T-helper 17 cell (primary cell): ENCODE measurements around the gene ATP6V1B1. TPM values are rescaled to one million over a fixed set of nuclear protein-coding genes. Genes with fewer than 3 reads are reported as not detected.
A peak's percentile ranks its signal among the peaks of the same experiment; 100 is the strongest.

Experiments used
- ATAC-seq: fragments of 150-1000 bp; cut with Tn5 transposase; 2 replicates; pipeline ENCODE4 v1.10.0; 2021; ENCODE audit warnings: mild to moderate bottlenecking, moderate library complexity
- DNase-seq, 3 donors: peaks; one replicate each; pipeline versions ENCODE4 v3.0.0 to v3.0.0-alpha.2; 2020 to 2021
- H3K9me3 ChIP-seq: one replicate; pipeline ENCODE4 v1.7.0; 2013; ENCODE audit warnings: low read length, mild to moderate bottlenecking; ENCODE audit not compliant: control insufficient read depth, poor library complexity, severe bottlenecking
- H3K27ac Mint-ChIP-seq: one replicate; pipeline ENCODE4 v1.8.0; 2022; ENCODE audit warnings: mild to moderate bottlenecking, moderate library complexity, mixed read lengths
- H3K27me3 Mint-ChIP-seq: one replicate; pipeline ENCODE4 v1.8.0; 2022; ENCODE audit warnings: mixed read lengths
- H3K36me3 Mint-ChIP-seq: one replicate; pipeline ENCODE4 v1.8.0; 2022; ENCODE audit warnings: low read depth, mixed read lengths
- H3K4me1 Mint-ChIP-seq: one replicate; pipeline ENCODE4 v1.8.0; 2022; ENCODE audit warnings: mild to moderate bottlenecking, mixed read lengths
- H3K4me3 Mint-ChIP-seq: one replicate; pipeline ENCODE4 v1.8.0; 2022; ENCODE audit warnings: mild to moderate bottlenecking, moderate library complexity, mixed read lengths
- total RNA-seq, 4 donors: library from RNA in 2 of 4; stranded (reverse) in 2 of 4; gene quantifications; one replicate each; pipeline ENCODE4 v1.2.3 and lab custom pipeline; 2022 to 2026

ATP6V1B1 gene
- total RNA-seq, 2 donors from 2014 or later, result not detected

DNA sequence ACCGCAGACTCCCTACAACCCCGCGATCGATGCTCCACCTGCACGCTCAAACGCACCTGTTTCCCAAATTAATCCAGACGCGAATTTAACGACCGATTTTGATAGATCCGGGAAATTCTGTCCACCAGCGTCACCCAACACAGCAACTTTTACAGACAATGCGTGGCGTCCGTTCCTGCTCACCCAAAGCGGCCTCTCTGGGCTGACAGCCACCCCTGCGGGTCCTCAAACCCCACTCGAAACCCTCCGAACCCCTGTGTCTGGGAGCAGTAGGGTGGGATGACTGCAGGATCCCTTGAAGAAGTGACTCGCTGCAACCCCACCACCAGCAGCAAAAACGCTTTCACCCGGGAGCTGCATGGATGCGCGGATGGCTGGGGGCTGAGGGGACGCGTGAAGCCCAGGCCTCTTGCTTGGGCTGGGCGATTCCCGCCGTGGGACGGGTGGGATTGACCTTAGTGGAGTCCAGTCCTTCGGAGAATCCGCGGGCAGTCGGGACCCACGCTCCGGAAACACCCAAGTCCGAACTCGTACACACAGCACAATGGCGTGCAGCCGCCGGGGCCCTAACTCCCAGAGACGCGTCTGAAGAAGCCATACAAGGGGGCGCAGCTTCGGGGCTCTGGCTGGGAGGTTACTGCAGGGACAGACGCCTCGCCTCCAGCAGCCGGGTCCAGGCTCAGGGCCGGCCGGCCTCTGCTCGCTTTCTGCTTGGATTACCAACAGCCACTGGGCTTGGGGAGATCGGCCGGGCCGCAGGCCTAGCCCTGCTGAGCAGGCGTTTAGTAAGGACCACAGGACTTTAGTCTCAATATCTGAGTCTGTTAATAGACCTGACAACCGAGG, 31.1 kb upstream of the ATP6V1B1 start:
- ATAC-seq (no peak), DNase-seq (no peak)
- H3K9me3 ChIP-seq, result no peaks in the 10 kb centered on the region
- peaks cover 2% of the 10 kb centered on the region for H3K36me3 Mint-ChIP-seq
- no peak overlapping the region for H3K27ac Mint-ChIP-seq
- H3K4me3 Mint-ChIP-seq, result no peak overlapping the region
- peaks cover 22% of the 10 kb centered on the region for H3K4me1 Mint-ChIP-seq
- H3K27me3 Mint-ChIP-seq, result peaks cover 81% of the 10 kb centered on the region

DNA sequence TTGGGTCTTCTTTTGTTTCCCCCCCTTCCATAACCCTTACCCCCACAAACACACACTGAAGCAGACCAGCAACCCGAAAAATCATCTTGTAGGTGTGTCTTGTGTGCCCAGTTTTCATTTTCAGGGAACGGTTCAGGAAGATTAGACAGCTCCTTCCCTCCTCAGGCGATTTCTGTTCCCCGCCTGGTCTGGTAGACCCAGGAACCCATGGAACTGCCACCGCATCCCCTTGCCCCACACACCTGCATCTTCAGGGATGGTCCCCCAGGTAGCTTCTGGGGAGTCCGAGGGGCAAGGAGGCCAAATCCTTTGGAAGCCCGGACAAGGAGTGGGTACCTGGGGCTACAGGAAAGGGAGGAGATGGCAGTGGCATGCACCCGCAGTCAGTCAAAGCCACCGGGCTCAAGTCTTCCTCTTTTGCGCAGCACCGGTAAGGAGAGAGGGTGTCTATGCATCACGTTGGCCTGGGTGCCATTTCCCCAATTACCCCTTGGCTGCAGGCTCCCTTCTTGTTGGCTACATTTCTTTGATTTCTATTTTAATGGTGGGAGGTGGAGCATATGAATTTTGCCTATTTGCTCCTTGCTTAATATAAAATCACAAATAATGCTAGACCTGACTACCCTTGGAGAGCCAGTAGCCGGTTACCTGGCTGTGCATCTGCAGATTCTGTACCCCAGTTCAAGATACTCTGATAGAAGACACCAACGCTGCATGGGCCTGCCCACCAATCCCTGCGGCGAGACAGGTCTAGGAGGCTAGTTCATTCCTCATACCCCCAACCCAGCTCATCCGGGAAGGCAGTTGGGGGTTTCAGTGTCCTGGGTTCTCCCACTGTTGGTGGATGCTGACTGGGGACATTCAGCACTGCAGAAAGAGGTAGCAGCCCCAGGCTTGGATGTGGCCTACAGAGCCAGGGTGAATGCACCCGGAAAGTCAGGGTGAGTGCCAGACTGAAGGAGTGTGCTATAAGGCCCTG, 30.0 kb upstream of the ATP6V1B1 start:
- no peak for ATAC-seq
- no peaks in the 10 kb centered on the region for H3K9me3 ChIP-seq
- Mint-ChIP-seq H3K4me3 (no peak overlapping the region), H3K36me3 (peaks cover 2% of the 10 kb centered on the region), H3K4me1 (peaks cover 16% of the 10 kb centered on the region), H3K27ac (no peak overlapping the region), H3K27me3 (peaks cover 76% of the 10 kb centered on the region)
- no peak for DNase-seq

DNA sequence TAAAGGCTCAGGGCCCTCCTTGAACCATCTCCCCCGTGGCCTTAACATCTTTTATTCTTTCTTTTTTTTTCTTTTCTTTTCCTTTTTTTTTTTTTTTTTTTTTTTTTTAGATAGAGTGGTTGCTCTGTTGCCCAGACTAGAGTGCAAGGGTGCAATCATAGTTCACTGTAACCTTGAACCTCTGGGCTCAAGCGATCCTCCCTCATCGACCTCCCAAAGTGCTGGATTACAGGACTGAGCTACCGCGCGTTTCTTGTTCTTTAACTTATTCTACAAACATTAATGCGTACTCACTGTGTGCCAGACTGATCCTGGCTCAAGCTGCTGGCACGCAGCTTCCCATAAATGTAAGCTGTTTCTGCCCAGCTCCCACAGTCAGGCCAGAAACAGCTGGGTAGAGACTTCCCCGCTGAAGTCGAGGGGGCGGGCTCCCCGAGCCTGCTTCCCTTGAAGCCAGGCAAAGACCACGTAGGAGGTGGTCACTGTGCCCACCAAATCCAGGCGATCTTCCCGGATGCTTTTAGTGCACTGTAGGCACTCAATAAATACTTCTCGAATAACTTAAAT, 29.2 kb upstream of the ATP6V1B1 start:
- H3K27ac Mint-ChIP-seq, result no peak overlapping the region
- H3K9me3 ChIP-seq, result no peaks in the 10 kb centered on the region
- DNase-seq, result no peak
- H3K27me3 Mint-ChIP-seq, result peaks cover 76% of the 10 kb centered on the region
- peaks cover 11% of the 10 kb centered on the region for H3K4me1 Mint-ChIP-seq
- peaks cover 2% of the 10 kb centered on the region for H3K36me3 Mint-ChIP-seq
- no peak overlapping the region for H3K4me3 Mint-ChIP-seq
- no peak for ATAC-seq

GRCh38 chr2:70907130-70908057, 28.3 kb upstream of the ATP6V1B1 start:
- DNase-seq, result no peak
- peaks cover 76% of the 10 kb centered on the region for H3K27me3 Mint-ChIP-seq
- peaks cover 2% of the 10 kb centered on the region for H3K36me3 Mint-ChIP-seq
- peaks cover 7% of the 10 kb centered on the region for H3K4me1 Mint-ChIP-seq
- H3K9me3 ChIP-seq, result no peaks in the 10 kb centered on the region
- peak overlapping the region; percentile 77 for H3K4me3 Mint-ChIP-seq
- no peak for ATAC-seq
- peak overlapping the region; percentile 63 for H3K27ac Mint-ChIP-seq

DNA sequence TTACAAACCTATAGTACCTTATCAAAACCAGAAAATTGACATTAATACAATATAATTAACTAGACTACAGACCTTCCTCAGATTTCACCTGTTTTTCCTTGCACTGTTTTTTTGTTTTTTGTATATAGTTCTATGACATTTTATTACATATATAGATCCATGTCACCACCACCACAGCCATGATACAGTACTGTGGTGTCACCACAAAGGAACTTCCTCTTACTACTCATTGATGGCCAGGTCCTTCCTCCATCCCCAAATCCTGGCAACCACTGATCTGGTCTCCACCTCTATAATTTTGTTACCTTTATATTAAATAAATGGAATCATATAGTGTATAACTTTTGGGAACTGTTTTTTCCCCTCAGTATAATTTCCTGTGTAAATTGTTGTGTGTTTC, 19.4 kb upstream of the ATP6V1B1 start:
- H3K4me1 Mint-ChIP-seq, result no peaks in the 10 kb centered on the region
- H3K9me3 ChIP-seq, result no peaks in the 10 kb centered on the region
- peaks cover 52% of the 10 kb centered on the region for H3K27me3 Mint-ChIP-seq
- no peak overlapping the region for H3K27ac Mint-ChIP-seq
- DNase-seq (no peak), ATAC-seq (no peak)
- H3K4me3 Mint-ChIP-seq, result no peak overlapping the region
- no peaks in the 10 kb centered on the region for H3K36me3 Mint-ChIP-seq

DNA sequence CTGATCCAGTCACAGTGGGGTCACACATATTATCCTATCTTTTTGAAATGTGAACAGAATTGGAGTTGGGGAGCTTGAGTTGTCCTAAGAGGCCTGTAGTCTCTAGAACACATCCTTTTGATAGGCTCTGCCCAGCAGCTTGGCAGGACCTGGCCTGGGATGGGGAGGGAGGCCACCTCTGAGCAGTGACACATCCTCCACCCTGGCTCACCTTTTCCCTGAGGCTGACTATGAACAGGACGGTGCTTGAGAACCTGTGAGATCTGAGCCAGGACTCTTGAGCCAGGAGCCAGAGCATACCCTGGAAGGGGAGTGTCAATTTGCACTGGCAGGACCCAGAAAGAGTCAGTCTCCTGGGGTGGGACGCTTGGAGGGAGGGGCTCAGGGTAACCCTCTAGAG, 17.7 kb upstream of the ATP6V1B1 start:
- H3K27me3 Mint-ChIP-seq, result peaks cover 43% of the 10 kb centered on the region
- no peaks in the 10 kb centered on the region for H3K9me3 ChIP-seq
- H3K4me3 Mint-ChIP-seq, result no peak overlapping the region
- DNase-seq, result no peak
- no peak overlapping the region for H3K27ac Mint-ChIP-seq
- no peaks in the 10 kb centered on the region for H3K4me1 Mint-ChIP-seq
- no peak for ATAC-seq
- no peaks in the 10 kb centered on the region for H3K36me3 Mint-ChIP-seq

DNA sequence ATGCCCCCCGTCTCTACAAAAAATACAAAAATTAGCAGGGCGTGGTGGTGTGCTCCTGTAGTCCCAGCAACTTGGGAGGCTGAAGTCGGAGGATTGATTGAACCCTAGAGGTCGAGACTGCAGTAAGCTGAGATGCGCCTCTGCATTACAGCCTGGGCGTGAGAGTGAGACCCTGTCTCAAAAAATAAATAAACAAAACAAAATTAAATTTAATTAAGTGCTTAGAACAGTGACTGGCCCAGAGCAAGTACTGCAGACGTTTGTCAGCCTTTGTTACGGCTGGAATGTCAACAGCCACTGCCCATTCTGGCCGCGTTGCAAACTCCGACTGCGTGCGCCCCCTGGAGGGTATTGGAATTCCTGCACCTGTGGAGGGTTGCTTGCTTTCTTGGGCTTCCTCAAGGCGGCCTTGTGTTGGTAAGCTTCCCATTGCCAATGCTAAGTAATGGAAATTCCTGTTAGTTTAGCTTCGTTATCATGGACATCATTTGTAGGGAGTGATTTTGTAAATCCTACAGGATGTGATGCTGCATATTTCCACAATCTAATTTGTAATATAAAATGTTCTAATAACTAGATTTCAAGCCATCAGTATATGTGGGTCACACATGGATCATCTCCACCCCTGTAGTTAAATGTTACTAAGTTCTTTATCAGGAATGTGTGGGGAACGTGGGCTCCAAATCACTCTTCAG, 15.9 kb upstream of the ATP6V1B1 start:
- DNase-seq, result peak; percentile 34 to 69 (median 38)
- H3K4me3 Mint-ChIP-seq, result no peak overlapping the region

DNA sequence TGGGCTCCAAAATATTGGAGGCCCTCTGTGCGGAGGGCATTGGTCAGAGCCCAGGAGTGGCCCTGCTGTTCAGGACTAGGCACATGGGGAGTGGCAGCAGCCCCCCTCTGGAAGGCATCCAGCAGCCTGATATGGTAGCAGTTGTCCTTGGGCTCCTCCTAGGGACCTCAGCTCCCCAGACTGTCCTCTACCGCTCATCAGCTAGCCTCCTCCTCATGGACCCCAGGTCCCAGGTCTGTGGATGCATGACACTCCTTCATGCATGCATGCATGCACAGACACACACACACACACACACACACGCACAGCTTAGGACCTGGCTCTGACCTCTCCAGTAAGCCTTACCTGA, 15.4 kb upstream of the ATP6V1B1 start:
- no peaks in the 10 kb centered on the region for H3K9me3 ChIP-seq
- peaks cover 3% of the 10 kb centered on the region for H3K36me3 Mint-ChIP-seq
- no peaks in the 10 kb centered on the region for H3K4me1 Mint-ChIP-seq
- peaks cover 44% of the 10 kb centered on the region for H3K27me3 Mint-ChIP-seq
- no peak overlapping the region for H3K4me3 Mint-ChIP-seq
- no peak for DNase-seq
- ATAC-seq, result no peak
- H3K27ac Mint-ChIP-seq, result no peak overlapping the region

More for the DNA sequence above, 15.9 kb upstream of the ATP6V1B1 start:
- Mint-ChIP-seq H3K36me3 (peaks cover 1% of the 10 kb centered on the region), H3K4me1 (no peaks in the 10 kb centered on the region), H3K27ac (no peak overlapping the region), H3K27me3 (peaks cover 47% of the 10 kb centered on the region)
- H3K9me3 ChIP-seq, result no peaks in the 10 kb centered on the region
- peak; percentile 70 for ATAC-seq

- DNase-seq (no peak), ATAC-seq (no peak)
- no peaks in the 10 kb centered on the region for H3K9me3 ChIP-seq
- H3K4me3 Mint-ChIP-seq, result no peak overlapping the region
- H3K27ac Mint-ChIP-seq, result no peak overlapping the region
- peaks cover 3% of the 10 kb centered on the region for H3K36me3 Mint-ChIP-seq
- no peaks in the 10 kb centered on the region for H3K4me1 Mint-ChIP-seq
- H3K27me3 Mint-ChIP-seq, result peaks cover 40% of the 10 kb centered on the region
Measured at GRCh38 chr2:70921031-70921430, 14.7 kb upstream of the ATP6V1B1 start.

DNA sequence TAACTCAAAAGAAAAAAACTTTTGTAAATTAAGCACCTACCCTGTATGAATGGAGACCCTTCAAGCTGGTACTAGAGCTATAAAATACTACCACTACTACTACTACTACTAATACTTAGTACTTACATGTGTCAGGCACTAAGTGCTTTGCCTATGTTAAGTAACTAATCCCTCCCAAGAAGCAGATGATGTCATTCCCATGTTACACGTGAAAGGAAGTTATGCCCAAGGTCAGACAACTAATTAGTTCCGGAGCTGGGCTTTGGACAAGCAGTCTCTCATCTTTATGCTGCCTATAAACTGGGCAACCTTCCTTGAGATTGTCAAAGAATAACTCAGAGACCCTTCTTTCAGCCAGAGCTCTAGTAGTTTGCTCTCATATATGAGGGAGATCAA, 13.9 kb upstream of the ATP6V1B1 start:
- Mint-ChIP-seq H3K4me1 (no peaks in the 10 kb centered on the region), H3K27ac (no peak overlapping the region), H3K36me3 (peaks cover 3% of the 10 kb centered on the region), H3K27me3 (peaks cover 34% of the 10 kb centered on the region), H3K4me3 (no peak overlapping the region)
- DNase-seq (no peak), ATAC-seq (no peak)
- H3K9me3 ChIP-seq, result no peaks in the 10 kb centered on the region

DNA sequence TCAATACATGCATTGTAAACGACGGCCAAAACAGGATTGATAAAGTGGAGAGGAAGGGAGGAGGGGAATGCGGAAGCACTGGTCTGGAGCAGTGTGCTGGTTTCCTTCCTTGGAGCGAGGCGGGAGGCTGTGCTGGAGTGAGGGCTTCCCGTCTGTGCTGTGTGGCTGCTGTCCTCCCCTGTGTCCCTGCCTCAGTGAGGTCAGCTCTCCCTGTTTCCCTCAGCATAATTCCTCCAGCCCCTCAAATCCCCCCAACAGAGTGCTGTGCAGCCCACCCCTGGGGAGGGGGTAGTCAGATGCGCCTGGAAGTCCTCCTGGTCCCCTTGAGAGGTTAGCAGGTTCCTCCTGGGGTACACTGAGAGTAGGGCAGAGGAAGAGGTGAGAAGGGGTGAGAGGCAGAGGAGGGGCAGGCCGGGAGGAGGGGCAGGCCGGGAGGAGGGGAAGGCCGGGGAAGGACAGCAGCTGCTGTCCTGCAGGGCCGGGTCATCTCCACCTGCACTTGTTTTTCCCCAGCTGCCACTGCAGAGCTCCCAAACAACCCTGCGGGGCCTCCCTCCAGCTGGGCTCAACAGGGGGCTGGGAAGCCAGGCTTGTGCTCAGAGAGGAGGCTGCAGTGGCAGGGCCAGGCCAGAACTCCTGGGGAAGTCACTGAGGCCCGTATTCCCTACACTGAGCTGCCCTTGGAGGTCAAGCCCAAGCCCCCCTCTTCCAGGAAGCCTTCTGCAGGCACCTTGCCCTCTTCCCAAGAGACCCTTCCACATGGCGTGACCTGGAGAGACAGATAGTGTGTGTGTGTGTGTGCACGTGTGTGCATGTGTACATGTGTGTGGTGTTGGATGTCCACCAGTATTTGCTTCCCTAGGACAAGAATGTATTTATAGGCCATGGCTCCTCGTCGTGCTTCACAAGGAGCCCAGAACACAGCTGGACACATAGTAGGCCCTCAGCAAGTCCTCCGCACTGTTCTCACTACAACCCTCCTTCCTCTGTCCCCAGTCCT, 13.2 kb upstream of the ATP6V1B1 start:
- H3K4me1 Mint-ChIP-seq, result no peaks in the 10 kb centered on the region
- ATAC-seq, result no peak
- no peak overlapping the region for H3K27ac Mint-ChIP-seq
- peaks cover 3% of the 10 kb centered on the region for H3K36me3 Mint-ChIP-seq
- no peak overlapping the region for H3K4me3 Mint-ChIP-seq
- H3K9me3 ChIP-seq, result no peaks in the 10 kb centered on the region
- DNase-seq, result no peak
- peaks cover 37% of the 10 kb centered on the region for H3K27me3 Mint-ChIP-seq
